Effector CD8-positive, alpha-beta T cell (primary cell): ENCODE data around the gene KCNT1.
"Not testable (repeated sequence)": the region's sequence is repeated elsewhere in the genome, so short reads cannot be mapped to it uniquely, and the experiment has no call there.

ENCODE experiments used
- DNase-seq: peaks from one replicate; lab custom pipeline; 2025; lab: John Stamatoyannopoulos, UW
- total RNA-seq, 4 experiments: gene quantifications; one replicate each; lab custom pipeline; 2026; lab: John Stamatoyannopoulos, UW

The KCNT1 gene
- 0 reads per million in 4 experiments for total RNA-seq

DNA sequence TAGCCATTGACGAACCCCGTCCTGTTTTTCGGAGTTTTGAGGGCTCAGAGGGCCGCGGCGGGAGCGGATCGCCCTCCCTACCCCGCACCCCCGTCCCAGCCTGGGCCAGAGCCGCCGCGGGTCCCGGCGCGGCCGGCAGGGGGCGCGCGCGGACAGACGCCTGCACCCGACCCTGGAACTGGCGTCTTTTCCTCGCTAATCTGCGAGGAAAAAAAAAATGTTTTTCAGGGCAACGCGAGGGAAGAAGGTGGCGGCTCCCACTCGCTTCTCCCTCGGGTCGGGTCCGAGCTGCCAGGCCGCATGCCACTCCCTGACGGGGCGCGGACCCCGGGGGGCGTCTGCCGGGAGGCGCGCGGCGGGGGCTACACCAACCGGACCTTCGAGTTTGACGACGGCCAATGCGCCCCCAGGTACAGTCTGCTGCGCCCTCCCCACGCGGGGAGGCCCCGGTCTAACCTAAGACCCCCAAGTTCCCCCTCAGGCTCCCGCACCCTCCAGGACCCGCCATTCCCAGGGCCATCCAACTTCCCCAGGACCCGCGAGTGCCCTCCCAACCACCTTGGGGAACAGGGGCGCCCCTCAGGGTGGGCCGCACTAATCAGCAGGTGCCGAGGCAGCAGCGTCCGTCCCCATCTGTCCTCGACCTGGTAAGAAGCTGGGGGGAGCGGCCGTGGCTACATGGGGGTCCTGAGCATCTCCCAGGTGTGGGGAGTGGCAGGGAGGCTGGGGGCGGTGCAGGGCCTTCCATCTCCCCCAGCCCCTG is at the start of gene KCNT1:
Gene KCNT1 (plus strand): TSS at position 227 of the 763 bp plus-strand sequence. CDS start 74 bp downstream, at position 301.
- DNase-seq, result peak; percentile 38

DNA sequence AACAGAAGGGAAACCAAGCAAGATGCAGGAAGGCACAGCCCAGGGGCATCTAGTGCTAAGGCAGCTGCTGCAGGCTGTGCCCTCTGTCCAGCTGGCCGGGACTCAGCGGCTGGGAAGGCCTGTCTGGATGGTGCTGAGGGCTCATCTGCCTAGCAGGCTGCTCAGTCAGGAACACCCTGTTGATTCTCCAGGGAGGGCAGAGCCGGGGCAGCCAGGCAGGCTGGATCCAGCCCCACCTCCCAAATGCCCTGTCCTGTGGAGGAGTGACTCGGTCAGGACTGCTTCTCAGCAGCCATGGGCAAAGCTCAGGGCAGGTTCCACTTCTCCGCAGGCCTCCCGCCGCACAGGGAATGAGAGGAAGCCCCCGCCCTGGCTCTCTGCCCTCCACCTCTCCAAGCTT is 46.7 kb upstream of the KCNT1 start:
- DNase-seq, result no peak

DNA sequence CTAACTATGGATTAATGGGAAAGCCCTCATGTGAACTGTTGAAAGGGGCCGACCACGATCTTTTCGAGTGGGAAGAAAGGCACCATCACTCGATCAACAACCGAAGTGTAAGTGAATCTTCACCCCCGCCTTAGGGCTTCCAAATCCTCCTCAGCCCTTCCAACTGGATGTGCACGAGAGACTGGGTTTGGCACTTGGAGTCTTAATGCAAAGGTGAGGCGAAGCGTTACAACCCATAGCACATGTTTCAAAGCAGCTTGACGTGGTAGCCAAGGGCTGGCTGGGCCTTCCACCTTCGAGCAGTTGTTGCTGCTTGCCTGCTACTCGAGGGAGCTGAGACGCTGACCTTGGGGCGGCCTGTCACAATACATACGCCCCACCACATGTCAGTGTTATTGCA is 44.6 kb upstream of the KCNT1 start:
- no peak for DNase-seq

DNA sequence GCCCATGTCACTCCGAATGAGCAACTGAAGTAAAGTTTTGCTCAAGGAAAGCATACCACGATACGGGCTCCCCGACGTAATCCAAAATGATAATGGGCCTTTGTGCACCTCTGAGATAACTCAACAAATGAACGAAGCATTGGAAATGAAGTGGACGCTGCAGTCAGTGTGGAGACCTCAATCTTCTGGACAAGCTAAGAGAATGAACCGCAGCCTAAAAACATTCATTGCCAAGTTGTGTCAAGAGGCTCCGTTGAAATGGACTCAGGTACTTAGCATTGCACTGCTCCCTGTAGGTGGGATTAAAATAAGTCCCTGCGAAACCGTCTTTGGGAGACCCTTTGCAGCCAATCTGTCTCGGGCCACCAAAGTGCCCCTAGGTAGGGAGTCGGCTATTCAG is 42.7 kb upstream of the KCNT1 start:
- no peak for DNase-seq

DNA sequence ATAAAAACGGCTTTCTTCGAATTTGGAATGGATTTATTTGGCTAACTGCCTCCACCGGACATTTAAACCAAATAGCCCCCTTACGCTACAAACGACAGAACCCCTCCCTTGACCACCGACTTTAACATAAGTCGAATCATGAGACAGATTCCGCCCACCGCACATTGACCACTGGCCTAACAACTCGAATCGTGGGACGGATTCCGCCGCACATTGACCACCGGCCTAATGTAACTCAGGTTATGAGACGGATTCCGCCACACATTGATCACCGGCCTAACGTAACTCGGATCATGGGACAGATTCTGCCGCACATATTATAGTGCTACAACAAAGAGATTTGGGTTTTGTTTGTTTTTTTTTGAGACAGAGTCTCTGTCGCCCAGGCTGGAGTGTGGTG is 41.6 kb upstream of the KCNT1 start:
- no peak for DNase-seq

DNA sequence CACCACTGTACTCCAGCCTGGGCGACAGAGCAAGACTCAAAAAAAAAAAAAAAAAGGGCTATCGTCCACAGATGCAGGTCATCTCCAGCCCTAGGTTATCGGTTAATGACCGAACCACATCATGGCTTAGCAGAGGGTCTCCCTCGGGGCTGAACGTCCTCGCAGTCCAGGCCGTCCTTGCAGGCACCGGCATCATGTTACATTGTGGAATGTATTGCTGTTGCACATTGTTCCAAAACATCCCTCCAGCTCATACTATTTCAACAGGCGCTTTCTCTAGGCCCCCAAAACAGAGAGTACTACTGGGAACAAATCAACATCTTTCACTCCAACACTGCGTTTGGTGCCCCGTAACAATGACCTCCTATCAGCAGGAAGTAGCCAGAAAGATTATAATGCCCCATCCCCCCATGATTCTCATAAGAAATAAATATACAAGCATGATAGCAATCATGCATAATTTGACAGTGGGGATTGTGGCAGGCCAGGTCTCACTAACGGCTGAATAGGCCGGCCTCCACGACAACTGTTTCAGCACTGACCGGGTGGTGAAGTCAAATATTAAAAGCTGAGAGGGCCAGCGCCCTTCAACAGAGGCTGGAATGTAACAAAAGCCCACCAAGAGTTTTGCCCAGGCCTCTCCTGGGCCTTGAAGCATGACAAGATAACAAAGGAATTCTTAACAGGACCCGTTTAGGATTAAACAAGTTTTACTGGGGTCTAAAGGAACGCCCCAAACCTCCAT is 40.0 kb upstream of the KCNT1 start:
- no peak for DNase-seq

DNA sequence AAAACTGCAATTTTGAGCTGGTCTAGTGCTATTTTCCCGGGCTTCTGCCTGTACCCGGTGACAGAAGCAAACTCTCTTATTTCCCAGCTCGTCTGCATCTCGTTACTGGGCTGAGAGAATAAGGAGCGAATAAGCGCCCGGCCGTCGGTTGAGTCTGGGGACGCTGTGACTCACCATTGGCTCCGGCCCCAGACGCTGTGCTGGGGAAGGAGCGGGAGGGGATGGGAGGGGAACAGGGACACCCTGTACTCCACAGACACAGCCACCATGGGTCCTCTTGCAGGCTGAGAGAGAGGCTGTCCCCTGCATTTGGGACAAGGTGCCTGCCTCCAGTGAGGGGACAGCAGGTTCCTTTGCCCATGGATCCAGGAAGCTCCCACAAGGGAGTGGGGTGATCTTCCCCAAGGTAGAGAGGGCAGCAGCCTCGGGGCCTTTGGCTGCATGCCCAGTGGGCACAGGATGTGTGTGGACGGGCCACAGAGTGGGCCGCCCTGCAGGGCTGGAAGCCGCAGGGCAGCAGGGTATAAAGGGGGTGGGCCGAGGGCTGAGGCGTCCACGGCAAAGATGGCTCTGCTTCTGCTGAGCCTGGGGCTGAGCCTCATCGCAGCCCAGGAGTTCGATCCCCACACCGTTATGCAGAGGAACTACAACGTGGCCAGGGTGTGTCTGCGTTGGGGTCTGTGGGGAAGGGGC is 39.1 kb upstream of the KCNT1 start, which contains the start of gene LCN9:
Gene LCN9 (plus strand): TSS at position 552 of the 693 bp plus-strand sequence. CDS start 13 bp downstream, at position 565.
- DNase-seq, result no peak

DNA sequence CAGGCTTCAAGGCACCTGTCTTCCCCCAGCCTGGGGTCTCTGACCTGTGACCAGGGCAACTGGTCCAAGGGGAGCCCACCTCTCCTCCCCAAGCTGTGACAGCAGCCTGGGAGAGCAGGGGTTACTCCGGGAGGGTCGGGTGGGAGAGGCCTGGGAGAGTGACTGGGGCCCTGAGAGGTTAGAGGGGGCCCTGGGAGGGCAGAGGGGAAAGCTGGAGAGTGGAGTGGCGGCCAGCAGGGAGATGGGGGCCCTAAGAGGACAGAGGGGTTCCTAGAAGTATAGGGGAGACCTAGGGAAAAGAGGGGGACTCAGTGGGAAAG is 38.6 kb upstream of the KCNT1 start:
- no peak for DNase-seq

DNA sequence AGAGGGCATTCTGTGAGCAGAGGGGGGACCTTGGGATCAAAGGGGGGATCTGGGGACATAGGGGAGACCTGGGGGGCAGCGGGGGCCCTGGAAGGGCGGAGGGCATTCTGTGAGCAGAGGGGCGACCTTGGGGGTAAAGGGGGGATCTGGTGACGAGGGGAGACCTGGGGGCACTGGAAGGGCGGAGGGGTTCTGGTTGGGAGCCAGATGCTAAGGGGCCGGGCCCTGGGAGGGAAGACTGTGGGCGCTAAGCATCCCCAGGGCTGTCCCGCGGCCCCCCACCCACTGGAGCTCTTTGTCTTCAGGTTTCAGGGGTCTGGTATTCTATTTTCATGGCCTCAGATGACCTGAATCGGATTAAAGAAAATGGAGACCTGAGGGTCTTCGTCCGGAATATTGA is 38.1 kb upstream of the KCNT1 start:
- DNase-seq, result no peak

DNA sequence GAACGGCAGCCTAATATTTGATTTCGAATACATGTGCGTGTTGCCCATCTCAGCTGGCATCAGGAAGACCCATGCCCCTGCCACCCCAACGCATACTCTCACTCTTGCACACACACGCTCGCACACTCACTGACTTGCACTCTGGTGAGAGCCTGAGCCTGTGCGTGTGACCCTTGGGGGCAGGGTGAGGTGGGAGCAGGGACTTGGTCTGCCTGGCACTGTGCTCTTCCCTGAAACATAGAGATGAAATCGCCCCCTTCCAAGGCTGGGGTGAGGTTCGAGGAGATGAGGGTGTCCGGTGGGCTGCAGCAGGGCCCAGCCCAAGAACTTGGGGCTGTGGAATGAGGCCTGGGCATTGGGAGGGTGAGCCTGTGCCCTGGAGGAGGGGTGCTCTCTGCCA is 37.7 kb upstream of the KCNT1 start:
- no peak for DNase-seq

DNA sequence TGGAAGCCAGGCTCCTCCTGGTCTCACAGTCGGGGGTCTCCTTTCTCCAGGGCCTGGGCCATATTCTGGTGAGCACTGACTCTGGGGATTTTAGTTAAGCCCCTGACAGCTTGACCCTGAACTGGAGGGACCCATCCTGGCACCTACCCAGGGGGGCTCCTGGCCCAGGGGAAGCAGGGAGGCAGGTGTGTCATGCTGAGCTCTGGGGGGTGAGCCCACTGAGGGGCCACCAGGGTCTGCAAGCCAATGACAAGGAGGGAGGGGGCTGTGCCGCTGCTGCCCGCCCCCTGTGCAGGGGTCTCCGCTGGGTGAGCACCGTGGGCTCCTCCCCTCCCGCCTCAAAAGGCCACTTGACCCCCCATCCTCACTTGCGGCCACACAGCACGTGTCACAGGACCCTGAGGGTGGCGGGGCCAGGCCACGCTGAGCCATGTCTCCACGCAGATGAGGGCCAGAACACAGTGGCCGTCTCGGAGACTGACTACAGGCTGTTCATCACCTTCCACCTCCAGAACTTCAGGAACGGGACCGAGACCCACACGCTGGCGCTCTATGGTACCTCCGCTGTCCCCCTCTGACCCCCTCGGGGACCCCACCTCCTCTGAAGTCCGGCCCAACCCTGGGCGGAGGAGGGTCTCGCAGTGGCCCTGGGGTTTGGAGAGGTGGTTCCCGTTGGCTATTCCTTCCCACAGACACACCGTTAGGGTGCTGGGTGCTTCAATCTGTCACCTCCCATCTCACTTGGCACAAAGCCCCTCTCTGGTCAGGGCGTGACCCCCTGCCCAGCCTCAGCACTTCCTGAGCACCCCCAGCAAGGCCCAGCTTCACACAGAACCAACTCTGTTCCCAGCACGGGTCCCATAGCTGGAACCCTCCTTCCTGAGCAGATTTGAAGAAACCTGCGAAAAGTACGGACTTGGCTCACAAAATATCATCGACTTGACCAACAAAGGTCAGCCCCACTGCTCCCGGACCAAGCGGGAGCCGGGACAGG is 36.9 kb upstream of the KCNT1 start:
- DNase-seq, result no peak

DNA sequence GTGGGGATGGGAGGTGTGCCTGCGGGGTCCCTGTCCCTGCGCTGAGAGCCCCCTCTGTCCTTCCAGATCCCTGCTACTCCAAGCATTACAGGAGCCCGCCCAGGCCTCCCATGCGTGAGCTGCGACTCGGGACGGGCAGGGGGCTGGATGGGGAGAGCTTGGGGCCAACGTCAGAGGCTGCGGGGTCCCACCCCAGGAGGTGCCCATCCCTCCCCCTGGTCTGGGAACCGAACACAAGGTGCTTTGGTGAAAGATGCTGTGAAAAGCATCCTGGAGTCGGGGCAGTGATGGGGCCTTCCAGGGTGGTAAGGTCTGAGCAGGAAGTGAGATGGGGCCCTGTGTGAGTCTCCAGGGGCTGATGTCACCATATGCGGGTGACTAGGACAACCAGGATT is 36.2 kb upstream of the KCNT1 start:
- DNase-seq, result no peak

DNA sequence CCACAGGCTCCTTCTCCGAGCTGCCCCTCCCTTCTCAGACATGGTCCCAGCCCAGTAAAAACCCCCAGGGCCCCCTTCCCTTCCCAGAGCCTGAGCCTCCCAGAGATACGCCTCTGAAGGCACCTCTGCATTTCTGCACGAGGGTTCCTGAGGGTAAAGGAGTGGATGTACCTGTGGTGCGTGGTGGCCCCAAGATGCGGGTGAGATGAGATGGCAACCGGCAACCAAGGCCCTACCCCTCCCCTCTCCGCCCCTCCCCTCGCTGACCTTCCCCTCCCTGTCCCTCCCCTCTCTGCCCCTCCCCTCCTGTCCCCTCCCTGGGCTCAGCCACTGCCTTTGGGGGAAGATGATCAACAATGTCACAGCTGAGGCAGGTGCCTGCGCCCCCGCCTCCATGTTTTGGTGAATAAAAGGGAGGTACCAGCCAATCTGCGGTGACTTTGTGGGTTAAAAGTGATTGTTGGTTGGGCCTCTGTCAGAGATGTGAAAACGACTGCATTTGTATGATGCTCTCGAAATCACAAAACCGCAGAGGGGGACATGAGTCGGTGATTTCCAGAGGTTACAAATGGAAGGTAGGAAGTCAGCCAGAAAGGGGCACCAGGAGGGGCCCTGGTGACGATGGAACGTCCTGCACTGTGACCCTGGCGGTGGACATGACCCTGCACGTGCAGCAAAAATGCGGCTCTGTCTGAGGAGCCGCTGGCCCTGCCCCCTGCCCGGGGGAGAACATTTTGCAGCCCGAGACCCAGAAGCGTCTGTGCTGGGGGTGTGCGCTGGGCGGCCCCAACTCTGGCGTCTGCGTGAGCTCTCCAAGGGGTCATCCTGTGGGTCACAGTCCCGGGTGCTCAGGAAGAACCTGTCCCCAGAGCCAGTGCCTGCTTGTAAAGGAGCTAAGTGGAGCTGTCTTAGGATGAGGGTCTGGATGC is 35.2 kb upstream of the KCNT1 start:
- DNase-seq, result no peak

DNA sequence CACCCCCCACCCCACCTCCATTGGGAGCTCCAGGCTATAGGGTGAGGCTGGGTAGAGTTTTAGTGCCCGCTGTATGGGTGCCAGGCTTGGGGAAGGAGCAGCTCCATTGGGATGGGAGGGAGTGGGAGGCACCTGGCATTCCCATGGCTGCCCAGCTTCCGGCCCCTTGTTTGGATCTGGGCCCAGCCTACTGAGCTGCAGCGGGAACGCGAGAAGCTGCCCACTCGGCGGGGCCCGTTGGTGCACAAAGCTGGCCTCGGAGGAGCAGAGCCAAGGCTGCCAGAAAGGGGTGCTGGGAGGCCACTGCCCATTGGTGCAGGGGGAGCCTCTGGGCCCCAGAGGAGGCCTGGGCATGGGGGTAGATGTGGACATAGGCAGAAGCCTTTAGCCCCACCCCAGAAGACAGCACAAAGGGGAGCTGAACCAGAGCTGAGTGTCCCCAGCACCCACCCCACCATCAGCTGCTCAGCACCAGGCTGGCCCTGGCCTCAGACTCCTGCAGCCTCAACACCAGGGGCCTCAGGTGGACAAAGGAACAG is 34.5 kb upstream of the KCNT1 start:
- DNase-seq, result no peak

DNA sequence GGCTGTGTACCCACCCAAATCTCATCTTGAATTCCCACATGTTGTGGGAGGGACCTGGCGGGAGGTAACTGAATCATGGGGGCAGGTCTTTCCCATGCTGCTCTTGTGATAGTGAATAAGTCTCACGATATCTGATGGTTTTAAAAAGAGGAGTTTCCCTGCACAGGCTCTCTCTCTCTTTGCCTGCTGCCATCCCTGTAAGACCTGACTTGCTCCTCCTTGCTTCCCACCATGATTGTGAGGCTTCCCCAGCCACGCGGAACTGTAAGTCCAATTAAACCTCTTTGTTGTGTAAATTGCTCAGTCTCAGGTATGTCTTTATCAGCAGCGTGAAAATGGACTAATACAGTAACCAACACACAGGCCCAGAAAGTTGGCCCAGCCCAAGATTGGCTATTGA is 33.0 kb upstream of the KCNT1 start:
- DNase-seq, result not testable (repeated sequence)

DNA sequence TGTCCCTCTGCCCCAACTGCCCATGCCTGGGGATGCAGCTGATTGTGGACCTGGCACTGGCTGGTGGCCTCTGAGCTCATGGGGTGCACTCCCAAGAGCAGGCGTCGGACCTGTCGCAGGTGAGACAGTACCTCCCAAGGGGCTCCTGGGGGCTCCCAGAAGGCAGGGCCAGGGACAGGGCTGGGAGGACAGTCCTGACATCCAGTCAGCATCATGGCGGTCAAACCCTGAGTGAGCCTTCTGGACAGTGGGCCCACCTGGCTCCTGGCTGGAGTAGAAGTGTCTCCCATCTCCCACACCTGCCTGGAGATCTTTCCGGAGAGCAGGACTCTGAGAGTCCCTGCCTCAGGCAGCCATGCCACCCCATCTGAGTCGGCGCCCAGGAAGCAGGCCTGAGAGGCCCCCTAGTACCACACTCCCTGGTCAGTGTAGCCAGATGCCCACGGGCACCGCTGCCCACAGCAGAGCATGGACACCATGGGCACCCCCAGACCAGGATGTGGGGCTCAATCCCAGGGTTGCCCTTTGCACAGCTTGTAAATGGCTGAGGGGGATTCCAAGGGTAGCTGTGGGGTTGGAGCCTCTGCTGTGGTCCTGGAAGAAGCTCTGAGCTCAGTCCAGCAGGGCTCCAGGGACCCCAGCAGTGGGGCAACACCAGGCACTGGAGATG is 32.2 kb upstream of the KCNT1 start:
- DNase-seq, result no peak

DNA sequence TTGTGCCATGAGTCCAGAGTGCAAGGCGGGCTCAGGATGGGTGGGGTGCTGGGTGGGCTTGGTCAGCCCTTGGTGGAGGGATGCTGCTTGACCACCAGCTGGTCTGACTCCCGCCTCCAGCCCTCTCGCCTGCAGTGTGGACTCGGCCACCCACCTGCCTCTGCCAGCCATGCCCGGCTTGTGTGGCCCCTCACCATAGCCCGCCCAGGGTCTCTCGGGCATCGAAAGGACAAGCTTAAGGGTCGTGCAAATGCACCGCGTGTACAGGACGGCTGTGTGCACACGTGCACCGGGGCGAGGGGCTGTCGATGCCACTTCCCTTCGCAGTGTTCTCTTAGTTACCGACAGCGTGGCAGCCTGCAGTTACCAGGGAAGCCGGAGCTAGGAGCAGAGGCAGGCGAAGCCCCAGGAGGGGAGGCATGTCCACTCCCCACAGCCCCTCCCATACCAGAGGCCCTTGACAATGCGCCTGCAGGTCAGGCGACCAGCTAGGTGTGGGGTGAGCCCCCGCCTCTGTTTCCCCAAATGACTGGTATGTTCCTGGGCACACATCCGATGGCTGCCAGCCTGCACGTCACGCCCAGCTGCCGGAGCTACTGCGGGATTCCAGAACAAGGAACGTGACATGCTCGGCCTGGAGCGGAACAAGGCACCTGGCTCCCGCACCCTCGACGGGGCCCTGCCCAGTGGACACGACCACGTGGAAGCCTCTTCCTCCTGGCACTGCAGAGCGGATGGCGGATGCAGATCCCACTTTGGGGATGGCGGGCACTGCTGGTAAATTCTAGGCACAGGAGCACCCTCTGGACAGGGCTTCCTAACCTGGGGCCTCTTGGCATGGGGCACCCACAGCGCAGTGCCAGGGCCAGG is 31.0 kb upstream of the KCNT1 start:
- DNase-seq, result no peak

DNA sequence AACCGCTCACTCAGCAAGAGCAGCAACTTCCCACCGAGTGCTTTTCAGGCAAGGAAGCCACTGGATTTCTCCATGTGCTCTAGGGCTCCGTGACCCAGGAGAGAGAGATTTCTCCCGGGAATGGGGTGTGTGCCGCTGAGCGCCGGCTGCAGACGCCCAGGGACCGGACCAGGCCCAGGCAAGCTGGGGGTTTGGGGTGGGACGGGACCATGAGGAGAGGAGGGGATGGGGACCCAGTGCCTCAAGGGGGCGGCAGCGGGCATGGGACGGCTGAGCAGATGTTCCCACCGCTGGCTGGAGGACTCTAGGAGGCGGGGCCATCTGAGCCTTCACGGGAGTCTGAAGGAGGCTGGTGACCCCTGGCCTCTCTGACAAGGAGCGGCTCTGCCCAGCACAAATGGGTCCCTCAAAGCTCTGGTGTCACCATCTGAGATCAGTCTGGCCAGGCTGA is 30.4 kb upstream of the KCNT1 start:
- no peak for DNase-seq

DNA sequence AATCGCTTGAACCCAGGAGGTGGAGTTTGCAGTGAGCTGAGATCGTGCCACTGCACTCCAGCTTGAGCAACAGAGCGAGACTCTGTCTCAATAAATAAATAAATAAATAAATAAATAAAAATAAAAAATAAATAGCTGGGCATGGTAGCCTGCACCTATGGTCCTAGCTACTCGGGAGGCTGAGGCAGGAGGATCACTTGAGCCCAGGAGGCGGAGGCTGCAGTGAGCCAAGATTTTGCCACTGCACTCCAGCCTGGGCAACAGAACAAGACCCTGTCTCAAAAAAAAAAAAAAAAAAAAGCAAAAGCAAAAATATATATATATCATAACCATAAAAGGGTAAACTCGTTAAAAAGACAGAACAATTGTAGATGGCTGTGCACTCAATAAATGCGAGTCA is 29.2 kb upstream of the KCNT1 start:
- DNase-seq, result not testable (repeated sequence)
